Thyroid gland (tissue), 4 donors: ENCODE measurements around the gene SUMO3. TPM values are rescaled to one million over a fixed set of nuclear protein-coding genes. Genes with fewer than 3 reads are reported as not detected.

Experiments
- DNase-seq, 2 donors: peaks; one replicate each; pipeline ENCODE4 v3.0.0-alpha.2; 2019
- H3K27ac ChIP-seq, 3 donors: fragments of 200-600 bp; sonication (generic); 1 replicate in 2 of 3; 2 replicates in 1 of 3; pipeline ENCODE4 v1.5.1; 2016 to 2019; ENCODE audit warnings: mild to moderate bottlenecking in 1 of 3, moderate library complexity in 1 of 3
- H3K27me3 ChIP-seq: fragments of 200-600 bp; sonication (generic); one replicate; pipeline ENCODE4 v1.5.1; 2019
- H3K36me3 ChIP-seq, 2 donors: fragments of 200-600 bp; sonication (generic); one replicate each; pipeline ENCODE4 v1.5.1; 2016 to 2019
- H3K4me1 ChIP-seq, 2 donors: fragments of 200-600 bp; sonication (generic); one replicate each; pipeline ENCODE4 v1.5.1; 2017 to 2019
- H3K4me3 ChIP-seq, 3 donors: fragments of 200-600 bp; sonication (generic); replicated peaks in 1 of 3; 1 replicate in 2 of 3; 2 replicates in 1 of 3; pipeline ENCODE4 v1.5.1; 2016; ENCODE audit warnings: mild to moderate bottlenecking in 1 of 3
- H3K9me3 ChIP-seq: fragments of 200-600 bp; sonication (generic); one replicate; pipeline ENCODE4 v1.5.1; 2017
- CTCF ChIP-seq, 6 experiments: fragments of 200-600 bp in 3 of 6; fragments of 450-650 bp in 3 of 6; sonication (generic) in 3 of 6; IDR thresholded peaks; one replicate each; pipeline ENCODE4 v1.5.1; 2016 to 2019; ENCODE audit warnings: antibody characterized with exemption in 6 of 6, mild to moderate bottlenecking in 2 of 6, inconsistent platforms in 1 of 6, moderate library complexity in 1 of 6
- POLR2A ChIP-seq, 2 donors: fragments of 450-650 bp; IDR thresholded peaks; one replicate each; pipeline ENCODE4 v1.6.1; 2017; ENCODE audit warnings: antibody characterized with exemption in 2 of 2, mild to moderate bottlenecking in 2 of 2, moderate library complexity in 1 of 2
- WGBS, 2 donors: methylation state at CpG; one replicate each; pipeline ENCODE4 v1.1.5; 2017; 5-methylcytosine and 5-hydroxymethylcytosine counted together
- intact Hi-C: fragments of 100-400 bp; cut with DNase I; formaldehyde crosslinking; loops from one replicate; pipeline ENCODE4 v1.15.1; 2023
- total RNA-seq, 4 donors: library from RNA; depleted of rRNA; stranded (reverse); fragments of >200 nt; gene quantifications; one replicate each; pipeline ENCODE4 v1.2.3, GENCODE V29; 2016

The SUMO3 gene
- total RNA-seq, 4 donors from 2014 or later, result 65.7 to 127 (median 87.8) TPM

- intact Hi-C loops, result no loop called here
- no peak overlapping the region for H3K4me3 ChIP-seq
- H3K27me3 ChIP-seq, result no peaks in the 10 kb centered on the region
- peaks cover 25 to 31% of the 10 kb centered on the region in 2 donors for H3K36me3 ChIP-seq
- DNase-seq, result peak; percentile 82
- 30 to 31% methylated on average over 20 of the region's 27 CpGs for WGBS, 2 donors
- TF ChIP-seq CTCF (IDR thresholded peaks at IDR 0.05) (no peak), POLR2A (IDR thresholded peaks at IDR 0.05) (no peak)
- H3K9me3 ChIP-seq, result no peaks in the 10 kb centered on the region
- H3K4me1 ChIP-seq, result peaks cover 18 to 20% of the 10 kb centered on the region in 2 donors
- H3K27ac ChIP-seq, result no peak overlapping the region
Observed at GRCh38 chr21:44846485-44847260, 28.8 kb upstream of the SUMO3 start.

GRCh38 chr21:44846224-44846484 lies 28.3 kb upstream of the SUMO3 start:
- no peaks in the 10 kb centered on the region for H3K9me3 ChIP-seq
- intact Hi-C loops, result no loop called here
- TF ChIP-seq CTCF (IDR thresholded peaks at IDR 0.05) (peak in 1 of 6 experiments; percentile 10), POLR2A (IDR thresholded peaks at IDR 0.05) (no peak)
- peaks cover 18 to 20% of the 10 kb centered on the region in 2 donors for H3K4me1 ChIP-seq
- no peak overlapping the region for H3K27ac ChIP-seq
- DNase-seq, result no peak
- H3K4me3 ChIP-seq, result peak overlapping the region in 1 of 3 donors; percentile 18
- H3K27me3 ChIP-seq, result no peaks in the 10 kb centered on the region
- peaks cover 22 to 28% of the 10 kb centered on the region in 2 donors for H3K36me3 ChIP-seq
- 9 to 13% methylated on average over 1 of the region's 1 CpG for WGBS, 2 donors

- WGBS, 2 donors, result 8 to 18% methylated on average over 13 to 29 of the region's 34 CpGs
Observed at GRCh38 chr21:44845418-44846223, 27.8 kb upstream of the SUMO3 start.

GRCh38 chr21:44844256-44844655 lies 26.4 kb upstream of the SUMO3 start:
- H3K27ac ChIP-seq, result no peak overlapping the region
- H3K4me1 ChIP-seq, result peaks cover 12 to 16% of the 10 kb centered on the region in 2 donors
- H3K36me3 ChIP-seq, result peaks cover 5 to 9% of the 10 kb centered on the region in 2 donors
- no peaks in the 10 kb centered on the region for H3K27me3 ChIP-seq
- no peak overlapping the region for H3K4me3 ChIP-seq
- 51 to 56% methylated on average over 16 of the region's 16 CpGs for WGBS, 2 donors
- no peak for TF ChIP-seq CTCF (IDR thresholded peaks at IDR 0.05)
- no peak for TF ChIP-seq POLR2A (IDR thresholded peaks at IDR 0.05)
- no peak for DNase-seq
- intact Hi-C loops, result no loop called here
- no peaks in the 10 kb centered on the region for H3K9me3 ChIP-seq

More at GRCh38 chr21:44845418-44846223, 27.8 kb upstream of the SUMO3 start:
- Histone ChIP-seq H3K27ac (no peak overlapping the region), H3K4me3 (peak overlapping the region in 1 of 3 donors; percentile 18), H3K36me3 (peaks cover 17 to 23% of the 10 kb centered on the region in 2 donors), H3K27me3 (no peaks in the 10 kb centered on the region), H3K9me3 (no peaks in the 10 kb centered on the region), H3K4me1 (peaks cover 18 to 20% of the 10 kb centered on the region in 2 donors)
- peak in 1 of 6 experiments; percentile 23 for TF ChIP-seq CTCF (IDR thresholded peaks at IDR 0.05)
- no peak for TF ChIP-seq POLR2A (IDR thresholded peaks at IDR 0.05)
- intact Hi-C loops, result no loop called here
- peak; percentile 46 to 50 for DNase-seq
